HepG2 (cell line): ENCODE data around the gene EHD4. TPM values are rescaled to one million over a fixed set of nuclear protein-coding genes. Genes with fewer than 3 reads are reported as not detected.

Experiments used
- ATAC-seq: fragments of 200-7000 bp; cut with Tn5 transposase; 3 replicates; pipeline ENCODE4 v1.9.1; 2020; ENCODE audit warnings: mild to moderate bottlenecking, moderate library complexity
- BruUV-seq: library from RNA; stranded (reverse); fragments of 400-500 nt; replicated peaks from 2 replicates; lab custom pipeline; 2021; lab: Mats Ljungman, UMichigan
- CTCF ChIA-PET: fragments of 300-600 bp; formaldehyde crosslinking; extraction: SDS; loops from one replicate; lab custom pipeline; 2021; ENCODE audit warnings: low total read pairs, inconsistent platforms, low intra/inter-chr PET ratio; lab: Yijun Ruan, JAX
- POLR2A ChIA-PET: fragments of 350-600 bp; sonication (Branson Sonifier 250); formaldehyde crosslinking; loops from one replicate; lab custom pipeline; 2020; ENCODE audit warnings: antibody characterized with exemption, inconsistent platforms; lab: Yijun Ruan, JAX
- DNase-seq: peaks from one replicate; pipeline ENCODE4 v3.0.0-alpha.2; 2015; ENCODE audit warnings: low spot score
- FAIRE-seq: peaks from 3 replicates; lab custom pipeline; 2011; peaks lifted over from hg19 to GRCh38; lab: Jason Lieb, UNC
- H2AFZ ChIP-seq: one replicate; pipeline ENCODE4 v1.6.1; 2011; ENCODE audit warnings: low read length, inconsistent platforms
- H3K27ac ChIP-seq: fragments of 300-600 bp; 3 replicates; pipeline ENCODE4 v1.8.0; 2011; ENCODE audit warnings: mixed run types, mild to moderate bottlenecking, mixed read lengths, low read length, inconsistent platforms; ENCODE audit not compliant: insufficient read depth; ENCODE audit errors: extremely low read length
- H3K27me3 ChIP-seq, 2 experiments: fragments of 200-600 bp in 1 of 2; 2 replicates in 1 of 2; 3 replicates in 1 of 2; pipeline versions ENCODE4 v1.6.0 to v1.8.0; 2011; ENCODE audit warnings: low read length in 2 of 2, mild to moderate bottlenecking in 2 of 2, moderate library complexity in 2 of 2, inconsistent platforms in 1 of 2; ENCODE audit not compliant: insufficient read depth in 2 of 2, control insufficient read depth in 1 of 2
- H3K36me3 ChIP-seq, 2 experiments: fragments of 200-600 bp in 1 of 2; replicated peaks in 1 of 2; 2 replicates in 1 of 2; 3 replicates in 1 of 2; pipeline versions ENCODE4 v1.5.1 to v1.8.0; 2011; ENCODE audit warnings: low read length in 2 of 2, inconsistent platforms in 1 of 2; ENCODE audit not compliant: insufficient read depth in 2 of 2, control insufficient read depth in 1 of 2
- H3K4me1 ChIP-seq: 2 replicates; pipeline ENCODE4 v1.5.1; 2012; ENCODE audit warnings: low read length, inconsistent platforms; ENCODE audit not compliant: insufficient read depth
- H3K4me2 ChIP-seq: 2 replicates; pipeline ENCODE4 v1.6.0; 2011; ENCODE audit warnings: low read depth, low read length, inconsistent platforms
- H3K4me3 ChIP-seq, 3 experiments: fragments of 200-600 bp in 1 of 3; sonication (generic), shearing (Covaris generic) in 1 of 3; replicated peaks in 1 of 3; 2 replicates each; pipeline ENCODE4 v1.5.1; 2011 to 2016; ENCODE audit warnings: low read length in 3 of 3, inconsistent platforms in 2 of 3, low read depth in 2 of 3, mild to moderate bottlenecking in 2 of 3, control low read depth in 1 of 3, mixed read lengths in 1 of 3; ENCODE audit not compliant: insufficient read depth in 1 of 3
- H3K79me2 ChIP-seq: one replicate; pipeline ENCODE4 v1.6.1; 2011; ENCODE audit warnings: low read length, inconsistent platforms; ENCODE audit not compliant: insufficient read depth
- H3K9ac ChIP-seq: 2 replicates; pipeline ENCODE4 v1.6.0; 2011; ENCODE audit warnings: mild to moderate bottlenecking, low read depth, low read length, inconsistent platforms; ENCODE audit not compliant: insufficient read depth
- H3K9me3 ChIP-seq: 2 replicates; pipeline ENCODE4 v1.5.1; 2012; ENCODE audit warnings: mild to moderate bottlenecking, low read length
- H4K20me1 ChIP-seq: 2 replicates; pipeline ENCODE4 v1.6.0; 2011; ENCODE audit warnings: inconsistent platforms, mild to moderate bottlenecking, low read length, moderate library complexity; ENCODE audit not compliant: insufficient read depth
- CSRNP1 ChIP-seq: sonication (generic); formaldehyde crosslinking; IDR thresholded peaks from 2 replicates; pipeline ENCODE4 v1.8.1; 2023; ENCODE audit warnings: mild to moderate bottlenecking, missing genetic modification reagents
- IKZF5 ChIP-seq: IDR thresholded peaks from 2 replicates; pipeline ENCODE4 v1.6.1; 2018; ENCODE audit warnings: missing genetic modification reagents, mild to moderate bottlenecking, missing compliant biosample characterization
- KAT8 ChIP-seq: IDR thresholded peaks from 2 replicates; pipeline ENCODE4 v1.6.1; 2016; ENCODE audit warnings: missing genetic modification reagents, missing compliant biosample characterization
- MBNL3 ChIP-seq: fragments of 250-450 bp; sonication (Bioruptor Pico); conservative IDR thresholded peaks from 2 replicates; pipeline ENCODE4 v1.8.0; 2022; ENCODE audit warnings: mild to moderate bottlenecking, inconsistent platforms
- NR2F1 ChIP-seq, 2 experiments: fragments of 450-650 bp in 1 of 2; formaldehyde crosslinking in 1 of 2; IDR thresholded peaks; 2 replicates each; pipeline versions ENCODE4 v1.5.0 to v1.6.1; 2016 to 2020; ENCODE audit warnings: mild to moderate bottlenecking in 1 of 2, missing compliant biosample characterization in 1 of 2, missing genetic modification reagents in 1 of 2, moderate library complexity in 1 of 2
- REXO4 ChIP-seq: sonication (generic); formaldehyde crosslinking; IDR thresholded peaks from 2 replicates; pipeline ENCODE4 v1.8.0; 2022; ENCODE audit warnings: missing genetic modification reagents, mild to moderate bottlenecking, borderline replicate concordance
- SIN3A ChIP-seq: IDR thresholded peaks from 2 replicates; pipeline ENCODE4 v1.6.1; 2011; ENCODE audit warnings: low read depth, mild to moderate bottlenecking, control low read depth, low read length, borderline replicate concordance
- THAP9 ChIP-seq: sonication (generic); formaldehyde crosslinking; IDR thresholded peaks from 2 replicates; pipeline ENCODE4; 2020; ENCODE audit warnings: missing genetic modification reagents, mild to moderate bottlenecking, borderline replicate concordance
- ZNF225 ChIP-seq: sonication (generic); formaldehyde crosslinking; IDR thresholded peaks from 2 replicates; pipeline ENCODE4 v1.4.0; 2020; ENCODE audit warnings: mild to moderate bottlenecking, missing genetic modification reagents
- ZNF253 ChIP-seq: sonication (generic); formaldehyde crosslinking; IDR thresholded peaks from 2 replicates; pipeline ENCODE4 v1.8.0; 2022; ENCODE audit warnings: mild to moderate bottlenecking, missing genetic modification reagents, borderline replicate concordance
- ZNF496 ChIP-seq: sonication (generic); formaldehyde crosslinking; IDR thresholded peaks from 2 replicates; pipeline ENCODE4 v1.8.1; 2023; ENCODE audit warnings: mild to moderate bottlenecking, moderate library complexity, missing genetic modification reagents; ENCODE audit not compliant: insufficient replicate concordance
- ZNF543 ChIP-seq: sonication (generic); formaldehyde crosslinking; IDR thresholded peaks from 2 replicates; pipeline ENCODE4 v1.4.0; 2020; ENCODE audit warnings: mild to moderate bottlenecking, missing genetic modification reagents
- ZNF558 ChIP-seq: sonication (generic); formaldehyde crosslinking; IDR thresholded peaks from 2 replicates; pipeline ENCODE4 v1.9.0; 2022; ENCODE audit warnings: mild to moderate bottlenecking, missing genetic modification reagents, borderline replicate concordance
- ZNF615 ChIP-seq: sonication (generic); formaldehyde crosslinking; IDR thresholded peaks from 2 replicates; pipeline ENCODE4 v1.5.0; 2020; ENCODE audit warnings: mild to moderate bottlenecking, missing genetic modification reagents, borderline replicate concordance
- ZNF709 ChIP-seq: sonication (generic); formaldehyde crosslinking; IDR thresholded peaks from 2 replicates; pipeline ENCODE4 v1.5.0; 2020; ENCODE audit warnings: mild to moderate bottlenecking, missing genetic modification reagents
- WGBS: methylation state at CpG from one replicate; pipeline ENCODE4 v1.1.6; 2017; ENCODE audit warnings: low lambda C conversion rate; 5-methylcytosine and 5-hydroxymethylcytosine counted together
- in situ Hi-C: cut with HindIII; loops from 2 replicates; pipeline ENCODE4 v1.10.0; 2017; ENCODE audit warnings: low pct_unique_long_range_greater_than_20kb; ENCODE audit not compliant: extremely low pct_ligation_motif_present
- intact Hi-C: fragments of 100-400 bp; cut with micrococcal nuclease; formaldehyde crosslinking; loops from one replicate; pipeline ENCODE4 v1.10.0; 2022; ENCODE audit not compliant: unreplicated experiment
- polyA plus RNA-seq, 8 experiments: library from polyadenylated mRNA; depleted of rRNA in 3 of 8; stranded (reverse) in 7 of 8; unstranded in 1 of 8; fragments of >200 nt; fragmentation: Illumina TruSeq in 4 of 8; extraction: Trizol in 4 of 8; gene quantifications; 2 replicates each; pipeline versions ENCODE4 v1.2.1 to v1.2.3, GENCODE V29; 2011 to 2016; ENCODE audit warnings: low read depth in 4 of 8, missing spikeins in 1 of 8, mixed read lengths in 1 of 8; ENCODE audit not compliant: insufficient read depth in 1 of 8
- total RNA-seq, 5 experiments: library from RNA; depleted of rRNA; stranded (reverse); fragments of >200 nt; fragmentation: Illumina TruSeq; extraction: Trizol; gene quantifications; 2 replicates each; pipeline ENCODE4 v1.2.3, GENCODE V29; 2016; ENCODE audit warnings: low read depth in 1 of 5

Gene EHD4
- total and polyA plus RNA-seq, 2 of the 13 experiments (the other 11 are each of a cell fraction or from before 2014, with no cell fraction given): 3.1 to 4.8 TPM

GRCh38 chr15:42007386-42007785, 35.0 kb upstream of the EHD4 start:
- WGBS: 14% methylated on average over 1 of the region's 1 CpG
- H2AFZ ChIP-seq: no peak overlapping the region
- CTCF ChIA-PET: no interaction called here
- peaks cover 5% of the 10 kb centered on the region for H3K4me1 ChIP-seq
- H3K27ac ChIP-seq: no peak overlapping the region
- TF ChIP-seq ZNF543 (CRISPR knock-in tag) (no peak), KAT8 (CRISPR knock-in tag) (no peak), MBNL3 (CRISPR knock-in tag) (no peak), CSRNP1 (CRISPR knock-in tag) (no peak), ZNF225 (CRISPR knock-in tag) (no peak), REXO4 (CRISPR knock-in tag) (no peak), ZNF496 (CRISPR knock-in tag) (no peak), NR2F1 (CRISPR knock-in tag; IDR thresholded peaks at IDR 0.05) (no peak), ZNF709 (CRISPR knock-in tag) (no peak), THAP9 (CRISPR knock-in tag) (no peak), IKZF5 (no peak), SIN3A (no peak), ZNF615 (CRISPR knock-in tag) (no peak), ZNF253 (no peak), ZNF558 (CRISPR knock-in tag) (no peak)
- peaks cover 4 to 21% of the 10 kb centered on the region in 2 experiments; a peak in 4 of 5 replicates for H3K27me3 ChIP-seq
- H3K4me2 ChIP-seq: no peak overlapping the region
- FAIRE-seq (no peak), DNase-seq (no peak), ATAC-seq (no peak)
- H3K9ac ChIP-seq: no peak overlapping the region
- H3K9me3 ChIP-seq: no peaks in the 10 kb centered on the region
- intact Hi-C loops (no loop called here), in situ Hi-C loops (no loop called here)
- H3K36me3 ChIP-seq: no peaks in the 10 kb centered on the region
- H4K20me1 ChIP-seq: no peaks in the 10 kb centered on the region
- no TSS peak for BruUV-seq
- H3K4me3 ChIP-seq: no peak overlapping the region
- no peaks in the 10 kb centered on the region for H3K79me2 ChIP-seq
- POLR2A ChIA-PET: no interaction called here
